Measurements from ENCODE around the gene CEP95.

The CEP95 gene

GRCh38 chr17:64496786-64497564 lies 9.8 kb upstream of the CEP95 start, which contains the start of gene POLG2:
Gene POLG2 (minus strand): TSS chr17:64497054. CDS start chr17:64496968, 86 bp downstream.
- Histone ChIP-seq H3K4me1 (ENCODE audit: control insufficient read depth, insufficient read depth, low read length) (peaks cover 13% of the 10 kb centered on the region; the same call in 1 of the 2 replicates), H3K27me3 (ENCODE audit: control insufficient read depth, insufficient read depth, low read length) (no peaks in the 10 kb centered on the region), H3K9ac (ENCODE audit: low read length) (peak within 1 kb of the TSS; percentile 82), H3K27ac (ENCODE audit: low read depth, low read length) (peak within 1 kb of the TSS; percentile 81), H3K9me3 (ENCODE audit: control insufficient read depth, insufficient read depth, low read depth, low read length) (no peaks in the 10 kb centered on the region), H3K36me3 (ENCODE audit: control insufficient read depth, insufficient read depth, low read length) (peaks cover 65% of the 10 kb centered on the region), H3K4me3 (ENCODE audit: low read depth, low read length) (peak within 1 kb of the TSS; percentile 85)

GRCh38 chr17:64497565-64498035 lies 9.2 kb upstream of the CEP95 start:
- peaks cover 65% of the 10 kb centered on the region for H3K36me3 ChIP-seq (ENCODE audit: control insufficient read depth, insufficient read depth, low read length)
- H3K4me1 ChIP-seq (ENCODE audit: control insufficient read depth, insufficient read depth, low read length), result peaks cover 13% of the 10 kb centered on the region; the same call in 1 of the 2 replicates
- H3K9me3 ChIP-seq (ENCODE audit: control insufficient read depth, insufficient read depth, low read depth, low read length), result no peaks in the 10 kb centered on the region
- H3K27me3 ChIP-seq (ENCODE audit: control insufficient read depth, insufficient read depth, low read length), result no peaks in the 10 kb centered on the region
- H3K4me3 ChIP-seq (ENCODE audit: low read depth, low read length), result peak overlapping the region; percentile 85
- H3K9ac ChIP-seq (ENCODE audit: low read length), result peak overlapping the region; percentile 82
- peak overlapping the region; percentile 81; the same call in 1 of the 2 replicates for H3K27ac ChIP-seq (ENCODE audit: low read depth, low read length)

- Histone ChIP-seq H3K27me3 (ENCODE audit: control insufficient read depth, insufficient read depth, low read length) (no peaks in the 10 kb centered on the region), H3K36me3 (ENCODE audit: control insufficient read depth, insufficient read depth, low read length) (peaks cover 68% of the 10 kb centered on the region), H3K27ac (ENCODE audit: low read depth, low read length) (no peak overlapping the region), H3K9me3 (ENCODE audit: control insufficient read depth, insufficient read depth, low read depth, low read length) (no peaks in the 10 kb centered on the region), H3K4me3 (ENCODE audit: low read depth, low read length) (peak overlapping the region; percentile 85; the same call in 1 of the 2 replicates), H3K9ac (ENCODE audit: low read length) (peak overlapping the region; percentile 9), H3K4me1 (ENCODE audit: control insufficient read depth, insufficient read depth, low read length) (peaks cover 17% of the 10 kb centered on the region; the same call in 1 of the 2 replicates)
Measured at GRCh38 chr17:64498308-64499203, 8.2 kb upstream of the CEP95 start.

GRCh38 chr17:64499805-64500486 lies 6.8 kb upstream of the CEP95 start:
- Histone ChIP-seq H3K9ac (ENCODE audit: low read length) (no peak overlapping the region), H3K27me3 (ENCODE audit: control insufficient read depth, insufficient read depth, low read length) (no peaks in the 10 kb centered on the region), H3K4me3 (ENCODE audit: low read depth, low read length) (no peak overlapping the region), H3K4me1 (ENCODE audit: control insufficient read depth, insufficient read depth, low read length) (peaks cover 13% of the 10 kb centered on the region; the same call in 1 of the 2 replicates), H3K27ac (ENCODE audit: low read depth, low read length) (no peak overlapping the region), H3K36me3 (ENCODE audit: control insufficient read depth, insufficient read depth, low read length) (peaks cover 73% of the 10 kb centered on the region), H3K9me3 (ENCODE audit: control insufficient read depth, insufficient read depth, low read depth, low read length) (no peaks in the 10 kb centered on the region)

- Histone ChIP-seq H3K4me3 (ENCODE audit: low read depth, low read length) (no peak overlapping the region), H3K27ac (ENCODE audit: low read depth, low read length) (no peak overlapping the region), H3K9me3 (ENCODE audit: control insufficient read depth, insufficient read depth, low read depth, low read length) (no peaks in the 10 kb centered on the region)
Measured at GRCh38 chr17:64500487-64500859, 6.3 kb upstream of the CEP95 start.

GRCh38 chr17:64500862-64501765 lies 5.7 kb upstream of the CEP95 start:
- Histone ChIP-seq H3K9me3 (ENCODE audit: control insufficient read depth, insufficient read depth, low read depth, low read length) (no peaks in the 10 kb centered on the region), H3K27me3 (ENCODE audit: control insufficient read depth, insufficient read depth, low read length) (no peaks in the 10 kb centered on the region), H3K27ac (ENCODE audit: low read depth, low read length) (no peak overlapping the region), H3K36me3 (ENCODE audit: control insufficient read depth, insufficient read depth, low read length) (peaks cover 79% of the 10 kb centered on the region), H3K4me3 (ENCODE audit: low read depth, low read length) (no peak overlapping the region), H3K9ac (ENCODE audit: low read length) (no peak overlapping the region), H3K4me1 (ENCODE audit: control insufficient read depth, insufficient read depth, low read length) (peaks cover 13% of the 10 kb centered on the region; the same call in 1 of the 2 replicates)

More at GRCh38 chr17:64500487-64500859, 6.3 kb upstream of the CEP95 start:
- H3K27me3 ChIP-seq (ENCODE audit: control insufficient read depth, insufficient read depth, low read length), result no peaks in the 10 kb centered on the region
- peaks cover 76% of the 10 kb centered on the region for H3K36me3 ChIP-seq (ENCODE audit: control insufficient read depth, insufficient read depth, low read length)
- no peak overlapping the region for H3K9ac ChIP-seq (ENCODE audit: low read length)
- peaks cover 13% of the 10 kb centered on the region; the same call in 1 of the 2 replicates for H3K4me1 ChIP-seq (ENCODE audit: control insufficient read depth, insufficient read depth, low read length)

- Histone ChIP-seq H3K36me3 (ENCODE audit: control insufficient read depth, insufficient read depth, low read length) (peaks cover 79% of the 10 kb centered on the region), H3K9ac (ENCODE audit: low read length) (no peak overlapping the region), H3K9me3 (ENCODE audit: control insufficient read depth, insufficient read depth, low read depth, low read length) (no peaks in the 10 kb centered on the region), H3K4me1 (ENCODE audit: control insufficient read depth, insufficient read depth, low read length) (peaks cover 13% of the 10 kb centered on the region; the same call in 1 of the 2 replicates), H3K4me3 (ENCODE audit: low read depth, low read length) (no peak overlapping the region), H3K27ac (ENCODE audit: low read depth, low read length) (no peak overlapping the region), H3K27me3 (ENCODE audit: control insufficient read depth, insufficient read depth, low read length) (no peaks in the 10 kb centered on the region)
Measured at GRCh38 chr17:64502021-64502420, 4.8 kb upstream of the CEP95 start.

- H3K4me1 ChIP-seq (ENCODE audit: control insufficient read depth, insufficient read depth, low read length), result peaks cover 13% of the 10 kb centered on the region; the same call in 1 of the 2 replicates
Measured at GRCh38 chr17:64502809-64503208, 4.0 kb upstream of the CEP95 start.

GRCh38 chr17:64503341-64503740 lies 3.4 kb upstream of the CEP95 start:
- peak overlapping the region; percentile 91; the same call in 1 of the 2 replicates for H3K4me3 ChIP-seq (ENCODE audit: low read depth, low read length)
- H3K9me3 ChIP-seq (ENCODE audit: control insufficient read depth, insufficient read depth, low read depth, low read length), result no peaks in the 10 kb centered on the region
- H3K27me3 ChIP-seq (ENCODE audit: control insufficient read depth, insufficient read depth, low read length), result no peaks in the 10 kb centered on the region
- H3K27ac ChIP-seq (ENCODE audit: low read depth, low read length), result no peak overlapping the region
- no peak overlapping the region for H3K9ac ChIP-seq (ENCODE audit: low read length)
- peaks cover 72% of the 10 kb centered on the region for H3K36me3 ChIP-seq (ENCODE audit: control insufficient read depth, insufficient read depth, low read length)
- 0 out of 2 replicates have a peak, but pooled peaks cover 13% of the 10 kb centered on the region for H3K4me1 ChIP-seq (ENCODE audit: control insufficient read depth, insufficient read depth, low read length)

More at GRCh38 chr17:64502809-64503208, 4.0 kb upstream of the CEP95 start:
- no peak overlapping the region for H3K4me3 ChIP-seq (ENCODE audit: low read depth, low read length)
- H3K27me3 ChIP-seq (ENCODE audit: control insufficient read depth, insufficient read depth, low read length), result no peaks in the 10 kb centered on the region
- H3K9me3 ChIP-seq (ENCODE audit: control insufficient read depth, insufficient read depth, low read depth, low read length), result no peaks in the 10 kb centered on the region
- H3K27ac ChIP-seq (ENCODE audit: low read depth, low read length), result no peak overlapping the region
- no peak overlapping the region for H3K9ac ChIP-seq (ENCODE audit: low read length)
- peaks cover 77% of the 10 kb centered on the region for H3K36me3 ChIP-seq (ENCODE audit: control insufficient read depth, insufficient read depth, low read length)
